ENCODE results near the gene PTPRN2.

Gene PTPRN2

DNA sequence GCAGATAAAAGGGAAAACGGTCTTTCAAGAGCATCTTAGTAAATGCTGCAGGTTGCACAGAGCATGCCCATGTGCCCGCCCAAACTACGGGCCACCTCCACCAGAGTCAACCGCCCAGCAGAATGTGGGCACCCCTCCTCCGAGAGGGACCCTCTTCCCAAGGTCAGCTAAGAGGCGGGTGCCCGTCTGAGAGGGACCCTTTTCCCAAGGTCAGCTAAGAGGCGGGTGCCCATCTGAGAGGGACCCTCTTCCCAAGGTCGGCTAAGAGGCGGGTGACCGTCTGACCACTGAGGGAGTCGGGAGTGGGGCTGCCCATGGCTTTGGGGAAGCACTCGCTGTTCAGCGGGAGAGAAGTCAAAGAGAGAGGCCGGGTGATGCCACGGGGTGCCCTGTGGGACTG lies 113.1 kb downstream of the PTPRN2 start:
- CTCF ChIA-PET: interaction anchor here (0.6 kb wide), 1 partner anchor 70 kb away, joined by 3 read pairs; no protein-coding TSS in a partner anchor
- DNase-seq (ENCODE audit: extremely low spot score): no peak
- POLR2A ChIA-PET: no interaction called here
- TF ChIP-seq FOXK2 (IDR thresholded peaks at IDR 0.05) (no peak), ZNF384 (IDR thresholded peaks at IDR 0.05) (no peak), HDGF (IDR thresholded peaks at IDR 0.05; ENCODE audit: borderline replicate concordance) (no peak), FOXA1 (IDR thresholded peaks at IDR 0.05) (no peak), L3MBTL2 (conservative IDR thresholded peaks at IDR 0.05) (no peak), ARNT (IDR thresholded peaks at IDR 0.05) (no peak)

DNA sequence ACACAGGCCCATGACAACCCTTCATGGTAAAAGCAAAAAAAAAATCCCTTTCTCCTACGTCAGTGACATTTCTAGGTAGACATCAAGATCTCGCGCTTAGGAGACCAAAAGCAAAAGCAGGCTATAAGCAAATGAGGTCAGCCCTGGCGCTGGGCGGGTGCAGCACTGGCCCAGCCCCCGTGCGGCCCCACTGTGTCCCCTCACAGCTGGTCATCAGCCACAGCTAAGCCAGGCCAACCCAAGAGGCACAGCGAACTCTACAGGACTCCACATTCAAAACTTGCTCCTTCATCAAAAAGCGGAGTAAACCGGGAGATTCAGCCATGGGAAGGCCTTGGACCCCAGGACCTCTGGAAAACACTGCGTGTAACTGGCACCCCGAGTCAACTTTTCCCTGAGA lies 113.7 kb downstream of the PTPRN2 start:
- no peak for DNase-seq (ENCODE audit: extremely low spot score)
- ChIA-PET CTCF (no interaction called here), POLR2A (no interaction called here)
- TF ChIP-seq BHLHE40 (IDR thresholded peaks at IDR 0.05; ENCODE audit: borderline replicate concordance): no peak
- no peak for TF ChIP-seq ZNF384 (IDR thresholded peaks at IDR 0.05)
- no peak for TF ChIP-seq TARDBP (IDR thresholded peaks at IDR 0.05)
- TF ChIP-seq LEF1 (IDR thresholded peaks at IDR 0.05; ENCODE audit: borderline replicate concordance): no peak
- TF ChIP-seq L3MBTL2 (conservative IDR thresholded peaks at IDR 0.05): no peak
- no peak for TF ChIP-seq SUZ12 (IDR thresholded peaks at IDR 0.05)
- TF ChIP-seq FOXA1 (IDR thresholded peaks at IDR 0.05): no peak
- TF ChIP-seq SP1 (IDR thresholded peaks at IDR 0.05): no peak
- TF ChIP-seq CTBP1 (IDR thresholded peaks at IDR 0.05; ENCODE audit: borderline replicate concordance): no peak
- no peak for TF ChIP-seq ELF4 (IDR thresholded peaks at IDR 0.05)
- TF ChIP-seq HDGF (IDR thresholded peaks at IDR 0.05; ENCODE audit: borderline replicate concordance): no peak
- TF ChIP-seq FOXM1 (IDR thresholded peaks at IDR 0.05; ENCODE audit: borderline replicate concordance): no peak
- TF ChIP-seq NFRKB (IDR thresholded peaks at IDR 0.05): no peak
- TF ChIP-seq, protein P1, sequence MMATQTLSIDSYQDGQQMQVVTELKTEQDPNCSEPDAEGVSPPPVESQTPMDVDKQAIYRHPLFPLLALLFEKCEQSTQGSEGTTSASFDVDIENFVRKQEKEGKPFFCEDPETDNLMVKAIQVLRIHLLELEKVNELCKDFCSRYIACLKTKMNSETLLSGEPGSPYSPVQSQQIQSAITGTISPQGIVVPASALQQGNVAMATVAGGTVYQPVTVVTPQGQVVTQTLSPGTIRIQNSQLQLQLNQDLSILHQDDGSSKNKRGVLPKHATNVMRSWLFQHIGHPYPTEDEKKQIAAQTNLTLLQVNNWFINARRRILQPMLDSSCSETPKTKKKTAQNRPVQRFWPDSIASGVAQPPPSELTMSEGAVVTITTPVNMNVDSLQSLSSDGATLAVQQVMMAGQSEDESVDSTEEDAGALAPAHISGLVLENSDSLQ (IDR thresholded peaks at IDR 0.05): no peak
- no peak for TF ChIP-seq ARNT (IDR thresholded peaks at IDR 0.05)
- no peak for TF ChIP-seq FOXK2 (IDR thresholded peaks at IDR 0.05)

DNA sequence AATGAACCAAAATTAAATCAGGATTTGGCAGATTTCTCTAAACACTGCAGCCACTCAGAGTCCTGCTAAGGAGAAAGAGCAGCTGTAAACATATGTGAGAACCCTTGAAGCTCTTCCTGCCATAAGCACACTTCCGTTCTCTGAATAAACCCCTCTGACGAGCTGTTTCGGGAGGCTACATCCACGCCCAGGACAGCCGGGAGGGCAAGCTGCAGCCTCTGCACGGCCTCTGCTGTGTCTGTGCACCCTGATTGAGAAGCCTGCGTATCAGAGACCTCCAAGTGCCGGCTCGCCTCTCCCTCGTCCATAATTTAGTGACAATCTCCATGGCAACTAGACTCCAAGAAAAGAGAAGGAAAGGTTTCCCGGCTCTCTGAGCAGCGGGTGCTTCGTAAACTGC lies 114.4 kb downstream of the PTPRN2 start:
- ChIA-PET POLR2A (no interaction called here), CTCF (no interaction called here)
- DNase-seq (ENCODE audit: extremely low spot score): no peak
- TF ChIP-seq, protein P1 (IDR thresholded peaks at IDR 0.05): no peak
- no peak for TF ChIP-seq FOXK2 (IDR thresholded peaks at IDR 0.05)
- no peak for TF ChIP-seq SUZ12 (IDR thresholded peaks at IDR 0.05)
- TF ChIP-seq ELF4 (IDR thresholded peaks at IDR 0.05): no peak
- no peak for TF ChIP-seq HDGF (IDR thresholded peaks at IDR 0.05; ENCODE audit: borderline replicate concordance)
- TF ChIP-seq TARDBP (IDR thresholded peaks at IDR 0.05): no peak
- no peak for TF ChIP-seq BHLHE40 (IDR thresholded peaks at IDR 0.05; ENCODE audit: borderline replicate concordance)
- TF ChIP-seq FOXA1 (IDR thresholded peaks at IDR 0.05): no peak
- TF ChIP-seq LEF1 (IDR thresholded peaks at IDR 0.05; ENCODE audit: borderline replicate concordance): no peak

DNA sequence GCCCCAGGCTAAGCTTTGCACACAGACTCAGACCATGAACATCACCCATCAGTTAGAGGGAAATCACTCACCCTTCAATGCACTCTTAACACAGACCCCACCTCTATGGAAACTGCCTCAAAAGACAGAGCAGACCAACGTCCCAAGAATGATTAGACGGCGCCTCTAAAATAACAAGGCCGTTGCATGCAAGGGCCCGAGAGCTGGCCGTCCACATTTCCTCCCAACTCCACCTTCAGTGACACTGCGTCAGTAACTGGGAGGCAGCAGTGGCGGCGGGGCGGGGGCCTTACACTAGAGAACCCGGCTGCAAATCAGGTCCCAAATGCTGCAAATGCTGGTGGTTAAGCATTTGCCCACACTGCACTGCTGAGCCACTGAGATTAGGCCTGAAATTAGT lies 115.0 kb downstream of the PTPRN2 start:
- CTCF ChIA-PET: no interaction called here
- TF ChIP-seq NFRKB (IDR thresholded peaks at IDR 0.05) (no peak), L3MBTL2 (conservative IDR thresholded peaks at IDR 0.05) (no peak), LEF1 (IDR thresholded peaks at IDR 0.05; ENCODE audit: borderline replicate concordance) (no peak), ELF4 (IDR thresholded peaks at IDR 0.05) (no peak), CTBP1 (IDR thresholded peaks at IDR 0.05; ENCODE audit: borderline replicate concordance) (no peak), FOXK2 (IDR thresholded peaks at IDR 0.05) (no peak), SP1 (IDR thresholded peaks at IDR 0.05) (no peak)
- POLR2A ChIA-PET: no interaction called here

DNA sequence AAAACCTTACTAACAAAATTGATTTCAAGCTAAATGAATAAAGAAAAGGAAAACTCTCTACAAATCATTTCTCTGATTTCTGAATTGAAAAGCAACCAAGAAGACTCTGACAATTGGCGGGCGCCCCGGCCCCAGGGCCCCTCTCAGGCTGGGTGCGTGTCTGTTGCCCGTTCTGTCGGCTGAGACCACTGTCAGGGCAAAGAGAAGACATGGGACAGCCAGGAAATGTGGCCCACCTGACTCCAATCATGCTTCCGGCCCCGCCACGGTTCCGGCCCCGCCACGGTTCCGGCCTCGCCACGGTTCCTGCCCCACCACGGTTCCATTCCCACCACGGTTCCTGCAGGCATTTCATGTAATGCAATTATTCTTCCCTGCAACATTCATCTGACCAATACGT lies 115.9 kb downstream of the PTPRN2 start:
- TF ChIP-seq FOXM1 (IDR thresholded peaks at IDR 0.05; ENCODE audit: borderline replicate concordance): no peak
- TF ChIP-seq ARNT (IDR thresholded peaks at IDR 0.05): no peak
- ChIA-PET CTCF (no interaction called here), POLR2A (no interaction called here)
- no peak for DNase-seq (ENCODE audit: extremely low spot score)

More for the DNA sequence above, 115.0 kb downstream of the PTPRN2 start:
- no peak for DNase-seq (ENCODE audit: extremely low spot score)

DNA sequence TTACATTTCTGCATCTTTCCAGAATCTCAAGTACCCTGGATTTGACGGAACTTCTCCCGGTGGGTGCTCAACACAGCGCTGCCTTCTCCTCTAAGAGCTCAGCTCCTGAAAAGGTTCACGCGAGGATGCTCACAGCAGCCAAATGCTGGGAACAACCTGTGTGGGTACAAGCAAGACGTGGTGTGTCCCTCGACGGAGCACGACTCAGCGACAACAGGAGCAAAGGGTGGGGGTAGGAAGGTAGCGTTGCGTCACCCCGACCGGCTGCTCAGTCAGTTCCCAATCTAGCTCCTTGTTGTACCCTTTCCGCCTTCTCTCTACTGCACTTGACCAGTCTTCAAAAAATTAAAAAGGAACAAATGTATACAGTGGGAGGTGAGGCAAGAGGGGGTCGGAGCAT lies 117.3 kb downstream of the PTPRN2 start:
- no peak for TF ChIP-seq ARNT (IDR thresholded peaks at IDR 0.05)
- no peak for TF ChIP-seq NFRKB (IDR thresholded peaks at IDR 0.05)
- TF ChIP-seq HDGF (IDR thresholded peaks at IDR 0.05; ENCODE audit: borderline replicate concordance): no peak
- no peak for TF ChIP-seq TARDBP (IDR thresholded peaks at IDR 0.05)
- TF ChIP-seq LEF1 (IDR thresholded peaks at IDR 0.05; ENCODE audit: borderline replicate concordance): no peak
- TF ChIP-seq FOXM1 (IDR thresholded peaks at IDR 0.05; ENCODE audit: borderline replicate concordance): no peak
- TF ChIP-seq ZNF384 (IDR thresholded peaks at IDR 0.05): no peak
- no peak for TF ChIP-seq SUZ12 (IDR thresholded peaks at IDR 0.05)
- no peak for TF ChIP-seq SP1 (IDR thresholded peaks at IDR 0.05)
- TF ChIP-seq, protein P1 (IDR thresholded peaks at IDR 0.05): no peak
- no peak for TF ChIP-seq FOXK2 (IDR thresholded peaks at IDR 0.05)
- TF ChIP-seq FOXA1 (IDR thresholded peaks at IDR 0.05): no peak
- no peak for TF ChIP-seq CTBP1 (IDR thresholded peaks at IDR 0.05; ENCODE audit: borderline replicate concordance)
- TF ChIP-seq BHLHE40 (IDR thresholded peaks at IDR 0.05; ENCODE audit: borderline replicate concordance): no peak
- TF ChIP-seq ELF4 (IDR thresholded peaks at IDR 0.05): no peak
- TF ChIP-seq L3MBTL2 (conservative IDR thresholded peaks at IDR 0.05): no peak
- no peak for DNase-seq (ENCODE audit: extremely low spot score)
- POLR2A ChIA-PET: no interaction called here
- CTCF ChIA-PET: no interaction called here
